K562 (cell line): ENCODE results near the gene CACNB2. TPM values are rescaled to one million over a fixed set of nuclear protein-coding genes. Genes with fewer than 3 reads are reported as not detected.
A peak's percentile ranks its signal among the peaks of the same experiment; 100 is the strongest.

Experiments used
- ATAC-seq: fragments of 200-7000 bp; cut with Tn5 transposase; 3 replicates; pipeline ENCODE4 v1.9.1; 2020; ENCODE audit warnings: moderate library complexity
- BruUV-seq: library from RNA; stranded (reverse); fragments of 400-500 nt; replicated peaks from 2 replicates; lab custom pipeline; 2021; lab: Mats Ljungman, UMichigan
- CTCF ChIA-PET: fragments of 300-600 bp; formaldehyde crosslinking; extraction: SDS; loops from one replicate; lab custom pipeline; 2021; ENCODE audit warnings: low intra/inter-chr PET ratio; lab: Yijun Ruan, JAX
- POLR2A ChIA-PET: fragments of 300-600, 350-650 bp; sonication (Branson Sonifier 250); formaldehyde crosslinking; extraction: SDS; loops from one replicate; lab custom pipeline; 2021; ENCODE audit warnings: antibody characterized with exemption, inconsistent platforms; lab: Yijun Ruan, JAX
- DNase-seq, 4 experiments: peaks; one replicate each; pipeline versions ENCODE4 v3.0.0 to v3.0.0-alpha.2; 2011 to 2018; ENCODE audit warnings: low spot score in 3 of 4, mixed read lengths in 3 of 4; ENCODE audit errors: extremely low read depth in 1 of 4
- FAIRE-seq: peaks from 2 replicates; lab custom pipeline; 2011; peaks lifted over from hg19 to GRCh38; lab: Jason Lieb, UNC
- H2AFZ ChIP-seq: 2 replicates; pipeline ENCODE4 v1.6.0; 2011; ENCODE audit warnings: low read depth, low read length, control low read depth, inconsistent platforms
- H3K27ac ChIP-seq: fragments of 200-600 bp; 3 replicates; pipeline ENCODE4 v1.8.0; 2011; ENCODE audit warnings: low read depth, mild to moderate bottlenecking, control low read depth, inconsistent platforms, low read length, moderate library complexity, mixed read lengths; ENCODE audit errors: extremely low read depth
- H3K27me3 ChIP-seq, 2 experiments: fragments of 300-600 bp in 1 of 2; 2 replicates in 1 of 2; 3 replicates in 1 of 2; pipeline versions ENCODE4 v1.6.0 to v1.8.0; 2011; ENCODE audit warnings: inconsistent platforms in 2 of 2, low read length in 2 of 2, mild to moderate bottlenecking in 1 of 2, mixed read lengths in 1 of 2, moderate library complexity in 1 of 2; ENCODE audit not compliant: control insufficient read depth in 2 of 2, insufficient read depth in 2 of 2
- H3K36me3 ChIP-seq: fragments of 300-600 bp; 3 replicates; pipeline ENCODE4 v1.8.0; 2011; ENCODE audit warnings: mild to moderate bottlenecking, low read length, inconsistent platforms; ENCODE audit not compliant: control insufficient read depth, insufficient read depth
- H3K4me1 ChIP-seq, 2 experiments: fragments of 200-600 bp in 1 of 2; replicated peaks in 1 of 2; 2 replicates in 1 of 2; 3 replicates in 1 of 2; pipeline versions ENCODE4 v1.5.1 to v1.8.0; 2011; ENCODE audit warnings: inconsistent platforms in 2 of 2, low read length in 2 of 2, mild to moderate bottlenecking in 1 of 2, mixed read lengths in 1 of 2, moderate library complexity in 1 of 2; ENCODE audit not compliant: control insufficient read depth in 2 of 2, insufficient read depth in 2 of 2
- H3K4me2 ChIP-seq: 2 replicates; pipeline ENCODE4 v1.6.1; 2011; ENCODE audit warnings: low read length, control low read depth, inconsistent platforms, mixed read lengths; ENCODE audit not compliant: insufficient read depth
- H3K4me3 ChIP-seq: fragments of 200-600 bp; sonication (generic), shearing (Covaris generic); 2 replicates; pipeline ENCODE4 v1.5.1; 2016; ENCODE audit warnings: control low read depth, inconsistent platforms
- H3K79me2 ChIP-seq: fragments of 200-600 bp; 3 replicates; pipeline ENCODE4 v1.8.0; 2011; ENCODE audit warnings: low read length, inconsistent platforms; ENCODE audit not compliant: control insufficient read depth, insufficient read depth
- H3K9ac ChIP-seq, 2 experiments: 2 replicates each; pipeline versions ENCODE4 v1.6.0 to v1.6.1; 2011; ENCODE audit warnings: low read depth in 2 of 2, low read length in 2 of 2, control low read depth in 1 of 2, inconsistent platforms in 1 of 2, mild to moderate bottlenecking in 1 of 2, mixed read lengths in 1 of 2; ENCODE audit not compliant: insufficient read depth in 1 of 2
- H3K9me1 ChIP-seq: one replicate; pipeline ENCODE4 v1.6.0; 2011; ENCODE audit warnings: inconsistent platforms, mild to moderate bottlenecking, low read length, moderate library complexity; ENCODE audit not compliant: control insufficient read depth, insufficient read depth
- H3K9me3 ChIP-seq: replicated peaks from 2 replicates; pipeline ENCODE4 v1.5.1; 2011; ENCODE audit warnings: low read depth, low read length, inconsistent platforms; ENCODE audit not compliant: control insufficient read depth, insufficient read depth
- H4K20me1 ChIP-seq: replicated peaks from 2 replicates; pipeline ENCODE4 v1.6.1; 2011; ENCODE audit warnings: low read length, inconsistent platforms, mixed read lengths; ENCODE audit not compliant: control insufficient read depth, insufficient read depth
- ARNT ChIP-seq, 2 experiments: fragments of 450-650 bp; IDR thresholded peaks; 2 replicates each; pipeline ENCODE4 v1.6.1; 2016; ENCODE audit warnings: mild to moderate bottlenecking in 1 of 2
- E2F8 ChIP-seq: fragments of 450-650 bp; IDR thresholded peaks from 2 replicates; pipeline ENCODE4 v1.7.1; 2018; ENCODE audit warnings: mild to moderate bottlenecking, low read depth; ENCODE audit not compliant: partially characterized antibody
- IRF9 ChIP-seq: fragments of 450-650 bp; IDR thresholded peaks from 2 replicates; pipeline ENCODE4 v1.6.1; 2016; ENCODE audit warnings: missing biosample characterization, missing genetic modification characterization
- KDM2B ChIP-seq: fragments of 250-450 bp; sonication (Bioruptor Pico); IDR thresholded peaks from 2 replicates; pipeline ENCODE4 v1.8.0; 2021; ENCODE audit warnings: mild to moderate bottlenecking, moderate library complexity
- MLLT1 ChIP-seq, 2 experiments: fragments of 450-650 bp; IDR thresholded peaks; 2 replicates each; pipeline ENCODE4 v1.6.1; 2016
- MXD1 ChIP-seq: fragments of 250-450 bp; sonication (Bioruptor Pico); IDR thresholded peaks from 2 replicates; pipeline ENCODE4 v1.8.0; 2021; ENCODE audit warnings: borderline replicate concordance, mild to moderate bottlenecking, moderate library complexity; ENCODE audit not compliant: poor library complexity, severe bottlenecking
- WGBS: fragments of 100-300 bp; shearing (Covaris generic); methylation state at CpG from one replicate; pipeline ENCODE4 v1.1.6; 2016; ENCODE audit warnings: low coverage, mixed read lengths; ENCODE audit not compliant: insufficient coverage; ENCODE audit errors: missing lambda C conversion rate; 5-methylcytosine and 5-hydroxymethylcytosine counted together
- in situ Hi-C: fragments of 300-500 bp; cut with MboI; formaldehyde crosslinking; loops from 4 replicates; pipeline ENCODE4 v1.15.0; 2018; ENCODE audit warnings: inconsistent platforms, mixed read lengths
- intact Hi-C: fragments of 100-400 bp; cut with micrococcal nuclease; formaldehyde crosslinking; loops from 2 replicates; pipeline ENCODE4 v1.14.2; 2022
- polyA plus RNA-seq, 8 experiments: library from polyadenylated mRNA; depleted of rRNA in 4 of 8; stranded (reverse) in 5 of 8; unstranded in 3 of 8; fragments of >200 nt; fragmentation: Nextera tagmentation in 2 of 8; fragmentation: Illumina TruSeq in 1 of 8; extraction: Ambion mirVana in 2 of 8; extraction: Trizol in 1 of 8; gene quantifications; 2 replicates each; pipeline versions ENCODE4 v1.2.1 to v1.2.3, GENCODE V29; 2011 to 2014; ENCODE audit warnings: inconsistent platforms in 1 of 8, missing spikeins in 1 of 8
- total RNA-seq, 7 experiments: library from RNA; depleted of rRNA in 6 of 7; stranded (reverse); fragments of >200 nt in 6 of 7; fragmentation: Illumina TruSeq in 2 of 7; extraction: Trizol in 2 of 7; gene quantifications; 2 replicates each; pipeline versions ENCODE4 v1.2.1 to v1.2.3, GENCODE V29; 2011 to 2021; ENCODE audit warnings: low replicate concordance in 1 of 7

The CACNB2 gene
- total and polyA plus RNA-seq, 9 of the 15 experiments (the other 6 are each of a cell fraction or from before 2014, with no cell fraction given) = 1.8 to 2.2 TPM; not detected in 7

GRCh38 chr10:18571780-18572179 lies 431.6 kb downstream of the CACNB2 start (continued):
- TF ChIP-seq E2F8 (no peak), KDM2B (CRISPR knock-in tag) (no peak), ARNT (IDR thresholded peaks at IDR 0.05) (no peak), MXD1 (no peak)
- TF ChIP-seq, all 486 proteins: peak for 0

DNA sequence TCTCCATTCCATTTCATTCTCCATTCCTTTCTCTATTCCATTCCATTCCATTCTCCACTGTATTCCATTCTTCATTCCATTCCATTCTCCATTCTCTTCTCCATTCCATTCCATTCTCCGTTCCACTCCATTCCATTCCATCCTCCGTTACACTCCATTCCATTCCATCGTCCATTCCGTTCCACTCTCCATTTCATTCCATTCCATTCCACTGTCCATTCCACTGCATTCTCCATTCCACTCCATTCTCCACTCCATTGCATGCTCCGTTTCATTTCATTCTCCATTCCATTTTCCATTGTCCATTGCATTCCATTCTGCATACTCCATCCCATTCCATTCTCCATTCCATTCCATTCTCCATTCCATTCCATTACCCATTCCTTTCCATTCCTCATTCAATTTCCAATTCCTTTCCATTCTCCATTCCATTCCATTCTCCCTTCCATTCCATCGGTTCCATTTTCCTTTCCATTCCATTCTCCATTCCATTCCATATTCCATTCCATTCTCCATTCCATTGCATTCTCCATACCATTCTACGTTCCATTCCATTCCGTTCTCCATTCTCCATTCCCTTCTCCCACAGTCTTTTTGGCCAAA lies 432.8 kb downstream of the CACNB2 start:
- FAIRE-seq = no peak
- intact Hi-C loops (no loop called here), in situ Hi-C loops (no loop called here)
- no peaks in the 10 kb centered on the region for H3K4me1 ChIP-seq
- no peak overlapping the region for H2AFZ ChIP-seq
- H3K4me3 ChIP-seq = no peak overlapping the region
- ChIA-PET CTCF (no interaction called here), POLR2A (no interaction called here)
- H3K9me1 ChIP-seq = no peaks in the 10 kb centered on the region
- no TSS peak for BruUV-seq
- no peak overlapping the region for H3K27ac ChIP-seq
- H4K20me1 ChIP-seq = no peaks in the 10 kb centered on the region
- H3K36me3 ChIP-seq = peaks cover 3% of the 10 kb centered on the region; the same call in 2 of the 3 replicates
- TF ChIP-seq IRF9 (tag) = no peak
- 0 out of 4 replicates have a peak, but pooled peaks of 1 of the 2 experiments have one; percentile 25 for TF ChIP-seq MLLT1 (IDR thresholded peaks at IDR 0.05)
- H3K27me3 ChIP-seq = no peaks in the 10 kb centered on the region
- H3K9me3 ChIP-seq = peaks cover 10% of the 10 kb centered on the region; the same call in 1 of the 2 replicates
- 78% methylated on average over 8 of the region's 8 CpGs for WGBS
- DNase-seq = no peak
- no peaks in the 10 kb centered on the region for H3K79me2 ChIP-seq
- H3K9ac ChIP-seq = no peak overlapping the region
- H3K4me2 ChIP-seq = no peak overlapping the region
- no peak for ATAC-seq
